Esophagus squamous epithelium (tissue), 4 donors: ENCODE data around the gene CYSLTR1.

Experiments used
- POLR2A ChIP-seq, 4 donors: fragments of 450-650 bp; IDR thresholded peaks; one replicate each; pipeline ENCODE4 v1.6.1; 2017; ENCODE audit warnings: antibody characterized with exemption in 4 of 4, mild to moderate bottlenecking in 4 of 4, moderate library complexity in 3 of 4
- TF ChIP-seq, protein P1 (sequence below), 6 experiments: fragments of 450-650 bp in 4 of 6; fragments of 200-600 bp in 2 of 6; sonication (generic) in 2 of 6; IDR thresholded peaks; one replicate each; pipeline ENCODE4 v1.5.1; 2016 to 2019; ENCODE audit warnings: antibody characterized with exemption in 6 of 6, mild to moderate bottlenecking in 4 of 6, moderate library complexity in 4 of 6

GRCh38 chrX:78366576-78366975 is 39.2 kb upstream of the CYSLTR1 start:
- TF ChIP-seq POLR2A (IDR thresholded peaks at IDR 0.05), result no peak
- TF ChIP-seq, protein P1, sequence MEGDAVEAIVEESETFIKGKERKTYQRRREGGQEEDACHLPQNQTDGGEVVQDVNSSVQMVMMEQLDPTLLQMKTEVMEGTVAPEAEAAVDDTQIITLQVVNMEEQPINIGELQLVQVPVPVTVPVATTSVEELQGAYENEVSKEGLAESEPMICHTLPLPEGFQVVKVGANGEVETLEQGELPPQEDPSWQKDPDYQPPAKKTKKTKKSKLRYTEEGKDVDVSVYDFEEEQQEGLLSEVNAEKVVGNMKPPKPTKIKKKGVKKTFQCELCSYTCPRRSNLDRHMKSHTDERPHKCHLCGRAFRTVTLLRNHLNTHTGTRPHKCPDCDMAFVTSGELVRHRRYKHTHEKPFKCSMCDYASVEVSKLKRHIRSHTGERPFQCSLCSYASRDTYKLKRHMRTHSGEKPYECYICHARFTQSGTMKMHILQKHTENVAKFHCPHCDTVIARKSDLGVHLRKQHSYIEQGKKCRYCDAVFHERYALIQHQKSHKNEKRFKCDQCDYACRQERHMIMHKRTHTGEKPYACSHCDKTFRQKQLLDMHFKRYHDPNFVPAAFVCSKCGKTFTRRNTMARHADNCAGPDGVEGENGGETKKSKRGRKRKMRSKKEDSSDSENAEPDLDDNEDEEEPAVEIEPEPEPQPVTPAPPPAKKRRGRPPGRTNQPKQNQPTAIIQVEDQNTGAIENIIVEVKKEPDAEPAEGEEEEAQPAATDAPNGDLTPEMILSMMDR (IDR thresholded peaks at IDR 0.05), result no peak
